HG02763 (cell line): Measurements from ENCODE around the gene KLHL40.

Experiments used
- ATAC-seq: cut with Tn5 transposase; IDR thresholded peaks from one replicate; pipeline ENCODE4 v1.9.1; 2021; ENCODE audit warnings: mild to moderate bottlenecking, moderate library complexity; ENCODE audit not compliant: unreplicated experiment

KLHL40 gene

DNA sequence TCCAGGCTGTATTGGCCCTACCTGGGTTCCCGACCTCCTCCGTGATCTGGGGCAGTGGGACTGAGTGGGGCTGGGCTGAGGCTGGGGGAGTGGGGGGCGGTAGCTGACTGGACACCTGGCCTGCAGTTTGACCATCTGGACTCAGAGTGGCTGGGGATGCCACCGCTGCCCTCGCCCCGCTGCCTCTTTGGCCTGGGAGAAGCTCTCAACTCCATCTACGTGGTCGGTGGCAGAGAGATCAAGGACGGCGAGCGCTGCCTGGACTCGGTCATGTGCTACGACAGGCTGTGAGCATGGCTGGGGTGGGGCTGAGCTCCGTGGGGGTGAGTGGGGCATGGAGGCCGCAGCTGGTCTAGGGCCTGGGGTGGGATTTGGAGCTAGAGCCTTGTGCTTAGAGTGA lies 2.7 kb downstream of the KLHL40 start:
- no peak for ATAC-seq

GRCh38 chr3:42688487-42689420 lies 3.4 kb downstream of the KLHL40 start:
- no peak for ATAC-seq

GRCh38 chr3:42689421-42690014 lies 4.2 kb downstream of the KLHL40 start:
- ATAC-seq = no peak

DNA sequence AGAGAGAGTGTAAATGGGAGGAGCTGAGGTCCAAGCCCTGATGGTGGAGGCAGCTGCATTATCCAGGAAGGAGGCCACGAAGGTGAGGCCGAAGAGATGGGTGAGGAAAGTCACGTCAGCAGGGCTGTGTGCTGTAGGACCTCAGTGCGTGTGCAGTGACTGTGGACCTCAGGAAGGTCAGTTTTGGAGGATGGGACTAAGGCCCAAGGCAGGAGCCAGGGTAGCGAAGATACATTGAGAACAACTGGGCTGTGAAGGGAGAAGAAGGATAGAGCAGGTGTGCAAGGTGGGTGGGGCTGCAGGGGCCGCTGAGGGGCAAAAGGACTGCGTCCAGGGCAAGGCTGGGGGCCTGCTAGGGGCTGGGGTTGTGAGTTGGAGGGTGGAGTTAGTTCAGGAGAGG lies 4.9 kb downstream of the KLHL40 start:
- no peak for ATAC-seq

DNA sequence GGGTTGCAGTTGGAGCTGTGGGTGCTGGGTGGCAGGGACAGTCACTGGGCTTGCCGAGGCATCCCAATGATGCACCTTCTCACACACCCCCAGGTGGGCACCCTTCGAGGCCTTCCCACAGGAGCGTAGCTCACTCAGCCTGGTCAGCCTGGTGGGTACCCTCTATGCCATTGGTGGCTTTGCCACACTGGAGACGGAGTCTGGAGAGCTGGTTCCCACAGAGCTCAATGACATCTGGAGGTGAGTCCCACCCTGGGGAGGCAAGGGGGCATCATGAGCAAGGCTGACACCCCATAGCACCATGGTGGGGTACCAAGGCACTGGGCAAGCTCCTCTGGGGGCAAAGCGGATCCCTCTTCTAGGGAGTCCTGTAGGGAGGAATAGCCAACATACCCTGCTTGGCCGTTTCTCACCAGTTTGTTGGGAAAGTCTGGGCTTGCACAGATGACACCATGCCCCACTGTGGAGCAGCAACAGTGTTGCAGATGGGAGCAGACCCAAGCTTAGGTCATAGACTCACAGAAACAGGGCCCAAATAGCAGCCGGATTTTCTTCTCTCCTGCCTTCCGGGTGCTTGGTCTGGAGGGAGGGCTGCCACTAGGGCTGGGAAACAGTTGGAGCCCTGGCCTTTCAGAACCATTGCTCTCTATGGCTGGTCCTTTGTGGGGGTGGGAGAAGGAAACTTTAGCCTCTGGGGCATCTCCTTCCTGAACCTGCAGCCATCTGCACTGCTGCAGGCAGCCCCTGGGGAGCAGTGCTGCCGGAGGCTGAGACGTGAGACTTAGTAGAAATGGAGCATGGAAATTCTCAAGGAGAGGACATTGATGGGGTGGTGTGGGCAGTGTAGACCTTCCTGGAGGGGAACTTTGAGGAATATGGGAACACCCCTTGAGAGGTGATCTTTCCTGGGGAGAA lies 5.7 kb downstream of the KLHL40 start:
- ATAC-seq = no peak

GRCh38 chr3:42691816-42692666 lies 6.7 kb downstream of the KLHL40 start:
- ATAC-seq = no peak

GRCh38 chr3:42692667-42693529 lies 7.6 kb downstream of the KLHL40 start:
- no peak for ATAC-seq

- ATAC-seq = no peak
Observed at GRCh38 chr3:42693530-42693930, 8.2 kb downstream of the KLHL40 start.

- ATAC-seq = no peak
Observed at GRCh38 chr3:42694366-42694765, 9.0 kb downstream of the KLHL40 start.

- no peak for ATAC-seq
Observed at GRCh38 chr3:42696356-42697288, 11.3 kb downstream of the KLHL40 start.

DNA sequence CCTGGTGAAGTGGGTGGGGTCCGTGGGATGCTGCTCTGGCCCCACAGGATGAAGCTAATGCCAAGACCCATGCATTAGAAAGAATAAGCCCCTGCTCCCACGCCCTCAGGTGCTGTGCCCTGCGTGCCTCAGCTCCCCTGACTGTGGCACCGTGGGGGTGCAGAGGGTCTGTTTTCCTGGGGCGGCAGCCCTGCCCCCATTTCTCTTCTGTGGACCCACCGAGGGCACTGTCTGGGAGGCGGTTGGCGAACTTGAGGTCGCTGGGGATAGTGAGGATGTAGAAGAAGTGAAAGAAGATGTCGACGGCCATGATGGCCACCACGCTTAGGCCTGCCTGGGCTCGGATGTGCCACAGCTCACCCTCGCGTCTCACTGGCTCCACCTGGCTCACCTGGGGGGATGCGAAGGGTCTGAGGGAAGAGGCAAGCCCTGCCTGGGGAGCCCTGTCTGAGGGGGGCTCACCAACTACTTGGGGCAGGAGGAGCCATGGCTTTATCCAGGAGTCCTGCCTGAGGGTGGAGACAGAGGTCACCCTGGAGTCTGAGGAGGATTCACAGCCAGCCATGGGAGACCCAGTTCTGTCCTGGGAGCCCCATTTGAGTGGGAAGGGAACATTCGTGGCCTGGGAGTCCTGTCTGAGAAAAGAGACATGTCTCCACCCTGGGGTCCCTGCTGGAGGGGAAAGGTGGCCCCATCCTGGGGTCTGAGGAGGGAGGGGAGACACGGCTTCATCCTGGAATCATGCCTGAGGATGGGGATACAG lies 12.1 kb downstream of the KLHL40 start:
- ATAC-seq = no peak

GRCh38 chr3:42698216-42698910 lies 13.0 kb downstream of the KLHL40 start:
- no peak for ATAC-seq

- no peak for ATAC-seq
Observed at GRCh38 chr3:42698911-42699230, 13.5 kb downstream of the KLHL40 start.

DNA sequence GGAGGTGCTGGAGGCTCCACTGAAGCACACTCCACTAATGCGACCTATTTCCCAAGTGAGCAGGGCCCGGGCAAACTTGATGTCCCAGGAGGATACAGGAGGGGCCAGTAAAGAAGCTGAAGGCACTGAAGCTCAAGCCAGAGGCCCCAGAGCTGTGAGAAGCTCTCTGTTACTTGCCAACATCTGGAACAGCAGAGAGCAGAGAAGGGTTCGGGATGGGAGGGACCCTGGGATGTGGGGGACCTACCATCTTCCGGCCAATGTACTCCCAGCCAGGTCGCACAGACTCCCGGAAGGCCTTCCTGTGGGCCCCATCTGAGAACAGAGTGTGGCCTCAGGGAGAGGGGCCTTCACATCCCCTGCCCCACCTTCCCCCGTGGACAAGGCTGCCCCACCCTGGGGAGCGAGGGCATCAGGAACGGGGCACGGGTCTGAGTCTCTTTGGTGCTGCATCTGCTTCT lies 14.2 kb downstream of the KLHL40 start:
- ATAC-seq = no peak

DNA sequence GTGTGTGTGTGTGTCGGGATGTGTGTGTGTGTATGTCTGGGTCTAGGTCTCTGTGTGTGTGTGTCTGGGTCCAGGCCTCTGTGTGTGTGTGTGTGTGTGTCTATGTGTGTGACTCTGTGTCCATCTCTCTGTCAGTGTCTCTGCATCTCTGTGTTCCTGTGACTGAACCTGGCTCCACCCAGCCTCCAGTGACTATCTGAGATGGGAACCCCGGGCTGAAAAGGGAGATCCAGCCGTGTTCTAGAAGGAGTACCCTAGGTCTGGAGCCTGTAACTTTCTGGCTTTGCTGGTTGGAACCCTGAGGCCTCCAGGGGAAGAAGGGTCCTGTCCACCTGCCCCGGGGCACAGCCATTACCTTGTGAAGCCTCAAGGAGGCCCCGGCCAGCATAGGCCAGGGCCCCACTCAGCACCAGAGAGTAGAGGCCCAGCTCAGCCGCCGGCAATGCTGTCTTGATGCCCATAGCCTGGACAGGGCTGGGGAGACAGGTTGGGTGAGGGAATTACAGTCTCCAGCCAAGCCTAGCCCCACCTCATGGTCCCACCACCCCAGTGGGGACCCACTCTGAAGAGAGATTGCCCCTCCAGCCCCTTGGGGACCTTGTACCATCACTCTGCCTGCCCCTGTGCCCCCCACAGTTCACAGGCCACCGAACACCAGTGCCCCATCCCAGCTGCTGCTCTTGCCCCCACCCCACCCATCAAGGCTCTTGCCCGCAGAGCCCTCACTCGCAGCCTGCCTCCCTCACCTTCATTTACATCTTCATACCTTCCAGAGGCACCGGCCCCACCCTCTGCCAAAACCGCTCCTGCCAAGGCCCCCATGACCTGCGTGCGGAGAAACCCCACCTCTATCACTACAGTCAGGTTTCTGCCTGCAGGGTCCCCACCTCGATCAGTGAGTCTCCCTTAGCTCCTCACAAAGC lies 15.3 kb downstream of the KLHL40 start:
- ATAC-seq = no peak
